Measurements from ENCODE around the gene CCNI. TPM values are rescaled to one million over a fixed set of nuclear protein-coding genes. Genes with fewer than 3 reads are reported as not detected.
"Not testable (repeated sequence)": the region's sequence is repeated elsewhere in the genome, so short reads cannot be mapped to it uniquely, and the experiment has no call there.

CCNI gene
- total RNA-seq, 2 donors from 2014 or later: 159 to 260 TPM

DNA sequence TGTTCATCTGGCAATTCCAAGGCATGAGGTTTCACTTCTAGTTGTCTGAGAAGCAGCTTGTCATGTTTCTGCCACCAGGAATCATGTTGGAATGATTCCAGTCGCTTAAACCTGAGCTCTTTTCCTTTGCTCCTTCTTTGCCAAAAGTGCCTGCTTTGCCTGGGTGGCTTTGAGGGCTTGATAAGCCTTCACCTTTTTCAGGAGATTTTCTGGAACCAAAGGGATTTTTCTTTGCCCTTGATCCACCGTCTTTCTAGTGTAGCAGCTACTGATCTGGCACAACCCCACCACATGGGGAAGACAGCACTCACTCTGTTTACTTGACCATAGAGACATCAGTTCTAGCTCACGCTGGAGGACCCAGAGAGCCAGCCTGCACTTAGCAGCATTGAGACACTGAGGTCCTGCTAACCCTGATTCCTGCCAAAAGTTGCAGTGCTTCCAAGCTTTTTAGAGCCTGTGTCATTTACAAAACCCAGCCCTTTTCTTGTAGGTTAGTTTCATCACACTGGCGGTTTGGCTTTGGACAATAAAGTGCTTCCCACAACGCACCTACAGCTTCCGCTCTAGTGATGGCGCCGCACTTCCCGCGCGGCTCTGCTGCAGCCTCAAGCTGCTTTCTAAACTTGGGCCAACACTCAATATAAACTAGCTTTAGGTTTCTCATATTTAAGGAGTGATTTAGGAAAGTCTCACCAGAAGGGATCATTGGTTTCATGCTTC is 7.3 kb upstream of the CCNI start:
- no peaks in the 10 kb centered on the region for H3K4me1 ChIP-seq
- no peaks in the 10 kb centered on the region for H3K9me3 ChIP-seq
- intact Hi-C loops (cut with DNase I): no loop called here
- DNase-seq: no peak
- H3K4me3 ChIP-seq: no peak overlapping the region
- TF ChIP-seq, protein P1, sequence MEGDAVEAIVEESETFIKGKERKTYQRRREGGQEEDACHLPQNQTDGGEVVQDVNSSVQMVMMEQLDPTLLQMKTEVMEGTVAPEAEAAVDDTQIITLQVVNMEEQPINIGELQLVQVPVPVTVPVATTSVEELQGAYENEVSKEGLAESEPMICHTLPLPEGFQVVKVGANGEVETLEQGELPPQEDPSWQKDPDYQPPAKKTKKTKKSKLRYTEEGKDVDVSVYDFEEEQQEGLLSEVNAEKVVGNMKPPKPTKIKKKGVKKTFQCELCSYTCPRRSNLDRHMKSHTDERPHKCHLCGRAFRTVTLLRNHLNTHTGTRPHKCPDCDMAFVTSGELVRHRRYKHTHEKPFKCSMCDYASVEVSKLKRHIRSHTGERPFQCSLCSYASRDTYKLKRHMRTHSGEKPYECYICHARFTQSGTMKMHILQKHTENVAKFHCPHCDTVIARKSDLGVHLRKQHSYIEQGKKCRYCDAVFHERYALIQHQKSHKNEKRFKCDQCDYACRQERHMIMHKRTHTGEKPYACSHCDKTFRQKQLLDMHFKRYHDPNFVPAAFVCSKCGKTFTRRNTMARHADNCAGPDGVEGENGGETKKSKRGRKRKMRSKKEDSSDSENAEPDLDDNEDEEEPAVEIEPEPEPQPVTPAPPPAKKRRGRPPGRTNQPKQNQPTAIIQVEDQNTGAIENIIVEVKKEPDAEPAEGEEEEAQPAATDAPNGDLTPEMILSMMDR (IDR thresholded peaks at IDR 0.05): no peak
- no peaks in the 10 kb centered on the region for H3K36me3 ChIP-seq
- no peak overlapping the region for H3K27ac ChIP-seq
- no peaks in the 10 kb centered on the region for H3K27me3 ChIP-seq
- H3K9ac ChIP-seq (ENCODE audit: low read depth in 2 of 2, low read length in 2 of 2): no peak overlapping the region

DNA sequence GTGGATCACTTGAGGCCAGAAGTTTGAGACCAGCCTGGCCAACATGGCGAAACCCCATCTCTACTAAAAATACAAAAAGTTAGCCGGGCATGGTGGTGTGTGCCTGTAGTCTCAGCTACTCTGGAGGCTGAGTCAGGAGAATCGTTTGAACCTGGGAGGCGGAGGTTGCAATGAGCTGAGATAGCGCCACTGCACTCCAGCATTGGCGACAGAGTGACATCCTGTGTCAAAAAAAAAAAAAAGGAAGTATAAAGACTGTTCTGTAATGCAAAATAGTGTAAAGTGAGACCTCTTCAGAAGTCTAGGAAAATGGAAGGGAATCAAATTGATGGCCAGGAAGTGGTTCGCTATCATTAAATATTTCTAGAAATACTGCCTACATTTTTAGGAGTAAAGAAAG is 5.0 kb upstream of the CCNI start:
- DNase-seq; H3K36me3 ChIP-seq; H3K4me3 ChIP-seq; H3K9me3 ChIP-seq; intact Hi-C loops (cut with DNase I); H3K27me3 ChIP-seq; H3K27ac ChIP-seq; H3K9ac ChIP-seq (ENCODE audit: low read depth in 2 of 2, low read length in 2 of 2); H3K4me1 ChIP-seq: not testable (repeated sequence)

DNA sequence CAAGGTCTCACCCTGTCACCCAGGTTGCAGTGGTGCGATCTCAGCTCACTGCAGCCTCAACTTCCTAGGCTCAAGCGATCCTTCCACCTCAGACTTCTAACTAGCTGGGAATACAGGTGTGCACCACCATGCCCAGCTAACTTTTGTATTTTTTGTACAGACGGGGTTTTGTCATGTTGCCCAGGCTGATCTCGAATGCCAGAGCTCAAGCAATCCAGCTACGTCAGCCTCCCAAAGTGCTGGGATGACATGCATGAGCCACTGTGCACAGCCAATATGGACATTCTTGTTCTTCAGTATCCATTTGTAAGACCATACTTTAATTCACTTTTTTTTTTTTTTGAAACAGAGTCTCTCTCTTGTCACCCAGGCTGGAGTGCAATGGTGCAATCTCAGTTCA is 3.5 kb upstream of the CCNI start:
- Histone ChIP-seq H3K9me3 (no peaks in the 10 kb centered on the region), H3K4me3 (no peak overlapping the region), H3K36me3 (no peaks in the 10 kb centered on the region), H3K9ac (ENCODE audit: low read depth in 2 of 2, low read length in 2 of 2) (no peak overlapping the region), H3K27me3 (no peaks in the 10 kb centered on the region), H3K27ac (no peak overlapping the region), H3K4me1 (no peaks in the 10 kb centered on the region)
- TF ChIP-seq, protein P1 (IDR thresholded peaks at IDR 0.05): no peak
- DNase-seq: no peak
- intact Hi-C loops (cut with DNase I): loop anchor here (10.0 kb wide), 1 partner anchor 76 kb away; the partner anchor contains the start of gene CCNG2

DNA sequence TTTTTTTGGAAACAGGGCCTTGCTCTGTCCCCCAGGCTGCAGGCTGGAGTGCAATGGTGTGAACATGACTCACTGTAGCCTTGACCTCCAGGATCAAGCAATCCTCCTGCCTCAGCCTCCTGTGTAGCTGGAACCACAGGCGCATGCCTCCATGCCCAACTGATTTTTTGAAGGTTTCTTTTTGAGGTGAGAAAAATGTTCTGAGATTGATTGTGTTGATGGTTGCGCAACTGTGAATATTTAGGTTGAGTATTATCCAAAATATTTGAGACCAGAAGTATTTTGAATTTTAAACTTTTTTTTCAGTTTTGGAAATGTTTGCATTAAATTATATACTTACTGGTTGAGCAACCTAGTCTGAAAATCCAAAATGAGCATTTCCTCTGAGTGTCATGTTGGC is 2.6 kb upstream of the CCNI start:
- H3K36me3 ChIP-seq: no peaks in the 10 kb centered on the region
- intact Hi-C loops (cut with DNase I): loop anchor here (10.0 kb wide), 1 partner anchor 76 kb away; the partner anchor contains the start of gene CCNG2
- TF ChIP-seq, protein P1 (IDR thresholded peaks at IDR 0.05): no peak
- no peak overlapping the region for H3K27ac ChIP-seq
- no peaks in the 10 kb centered on the region for H3K27me3 ChIP-seq
- no peak overlapping the region for H3K9ac ChIP-seq (ENCODE audit: low read depth in 2 of 2, low read length in 2 of 2)
- DNase-seq: no peak
- H3K4me3 ChIP-seq: no peak overlapping the region
- no peaks in the 10 kb centered on the region for H3K9me3 ChIP-seq
- H3K4me1 ChIP-seq: peaks cover 8% of the 10 kb centered on the region

DNA sequence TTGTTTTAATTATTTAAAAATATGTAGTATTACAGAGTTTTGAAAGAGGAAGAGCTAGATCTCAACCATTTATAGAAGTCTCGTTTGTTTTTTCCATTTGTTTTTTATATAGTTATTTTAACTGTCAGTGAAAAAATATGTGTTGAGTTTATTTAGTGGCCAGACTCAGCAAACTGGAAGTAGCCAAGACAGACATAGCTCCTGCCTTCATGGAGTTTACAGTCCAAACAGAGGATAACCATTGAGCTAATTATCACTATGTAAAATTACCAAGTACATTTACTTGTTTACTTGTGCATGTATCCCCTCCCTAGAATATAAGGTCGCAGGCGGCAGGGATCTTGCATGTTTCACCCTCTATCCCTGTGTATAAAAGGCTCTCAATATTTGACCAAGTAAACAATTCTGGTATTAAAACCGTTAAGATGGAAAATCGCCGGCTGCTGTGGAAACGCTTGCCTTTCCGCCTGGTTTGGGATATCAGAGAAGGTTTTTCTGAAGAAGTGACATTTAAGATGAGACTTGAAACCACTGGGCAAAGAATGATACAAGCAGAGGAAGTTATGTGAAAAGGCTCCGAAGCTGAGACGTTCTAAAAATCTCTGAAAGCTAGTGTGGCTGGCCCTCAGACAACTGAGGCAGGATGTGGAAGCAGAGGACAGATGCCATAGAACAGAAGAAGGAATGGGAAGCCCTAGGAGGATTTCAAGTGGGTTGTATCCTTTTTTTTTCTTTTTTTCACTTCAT is 1.3 kb upstream of the CCNI start:
- H3K4me1 ChIP-seq: peaks cover 16% of the 10 kb centered on the region
- peak overlapping the region; percentile 68 for H3K4me3 ChIP-seq
- no peak for DNase-seq
- intact Hi-C loops (cut with DNase I): loop anchor here (10.0 kb wide), 1 partner anchor 78 kb away; the partner anchor contains the start of gene CCNG2
- H3K27ac ChIP-seq: peak overlapping the region; percentile 98
- H3K9me3 ChIP-seq: no peaks in the 10 kb centered on the region
- no peaks in the 10 kb centered on the region for H3K36me3 ChIP-seq
- TF ChIP-seq, protein P1 (IDR thresholded peaks at IDR 0.05): no peak
- H3K27me3 ChIP-seq: no peaks in the 10 kb centered on the region
- H3K9ac ChIP-seq (ENCODE audit: low read depth in 2 of 2, low read length in 2 of 2): peak overlapping the region in 1 of 2 donors; percentile 38
